Measurements from ENCODE around the gene ELMO1.

The ELMO1 gene

DNA sequence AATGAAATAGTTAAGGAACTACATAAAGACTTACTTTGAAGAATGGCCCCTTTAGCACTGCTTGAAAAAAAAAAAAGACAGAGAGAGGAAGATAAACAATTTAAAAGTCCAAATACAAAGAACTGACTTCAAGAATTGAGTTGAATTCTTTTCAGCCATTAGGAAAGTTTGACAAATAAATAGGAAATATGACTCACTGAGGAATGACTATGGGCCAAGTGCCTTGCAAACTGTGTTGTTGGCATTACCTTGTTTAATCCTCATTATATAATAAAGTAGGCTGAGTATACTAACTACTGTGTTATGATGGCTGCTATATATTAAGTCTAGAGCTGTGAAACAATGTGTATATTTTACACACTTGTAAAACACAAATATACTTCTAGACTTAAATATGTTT lies 151.1 kb downstream of the ELMO1 start:
- DNase-seq: peak; percentile 35 to 61 (median 51)

DNA sequence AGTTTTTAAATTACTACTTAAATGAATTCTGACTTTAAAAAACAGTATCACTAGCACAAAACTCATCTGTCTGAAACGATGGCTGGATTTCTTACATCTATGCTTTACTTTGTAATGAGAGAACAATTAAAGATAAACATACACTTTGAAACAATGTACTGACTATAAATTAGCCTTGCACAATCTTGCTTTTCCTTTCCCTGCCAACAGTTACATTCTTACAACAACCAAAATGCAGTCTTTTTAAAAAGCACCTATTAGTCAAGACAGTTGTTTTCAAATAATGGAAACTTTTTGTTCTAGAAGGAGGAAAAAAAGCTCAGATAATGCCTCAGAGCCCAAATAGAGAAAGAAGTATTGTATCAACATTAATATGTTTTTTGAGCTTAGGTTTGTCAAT lies 153.3 kb downstream of the ELMO1 start:
- no peak for DNase-seq

DNA sequence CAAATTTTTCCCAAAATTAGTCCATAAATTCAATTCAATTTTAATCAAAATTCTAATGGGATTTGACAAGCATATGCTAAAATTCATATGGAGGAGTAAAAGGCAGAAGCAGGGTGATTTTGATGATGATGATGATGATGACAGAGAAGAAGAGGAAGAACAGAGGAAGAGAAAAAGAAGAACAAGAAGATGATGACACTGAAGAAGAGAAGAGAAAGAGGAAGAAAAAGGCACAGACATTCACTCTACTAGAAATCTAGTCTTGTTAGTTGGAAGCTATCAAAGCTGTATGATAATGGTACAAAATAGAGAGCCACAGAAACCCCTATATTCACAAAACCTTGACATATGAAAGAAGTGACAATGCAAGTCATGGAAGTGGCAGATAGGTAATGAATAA lies 157.9 kb downstream of the ELMO1 start:
- DNase-seq: no peak

DNA sequence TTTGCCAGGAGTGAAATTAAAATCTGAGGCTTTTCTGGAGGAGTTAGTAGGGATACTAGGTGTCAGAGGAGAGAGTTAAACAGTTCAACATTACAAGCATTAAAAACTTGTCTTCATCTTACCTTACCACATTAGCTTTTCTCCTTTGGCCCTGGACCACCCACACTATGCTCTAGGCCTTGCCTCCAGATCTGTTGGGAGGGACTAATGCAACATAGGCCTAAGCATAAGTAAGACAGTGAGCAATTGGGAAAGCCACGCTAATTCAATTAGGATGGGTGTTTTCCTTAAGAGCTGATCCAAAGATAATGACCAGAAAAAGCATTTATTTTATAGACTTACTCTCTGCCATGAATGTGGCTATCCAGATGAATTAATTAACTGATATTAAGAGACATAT lies 158.9 kb downstream of the ELMO1 start:
- DNase-seq: no peak

DNA sequence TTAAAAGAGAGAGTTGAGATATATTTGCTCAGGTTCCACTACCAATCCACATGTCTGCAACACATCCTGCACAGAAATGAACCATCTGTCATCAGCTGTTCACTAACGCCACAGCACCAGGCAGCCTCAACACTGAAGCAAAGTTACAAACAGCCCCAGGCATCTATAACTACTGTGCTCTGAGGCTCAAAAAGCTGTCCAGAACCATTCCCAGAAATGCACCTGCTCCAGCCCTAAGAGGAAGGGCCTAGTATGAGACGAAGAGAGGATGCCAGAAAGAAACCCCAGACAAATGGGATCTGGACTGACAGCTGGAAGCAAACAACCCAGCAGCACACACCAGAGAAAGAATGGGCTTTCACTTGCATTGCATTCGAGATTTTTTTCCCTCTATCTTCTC lies 159.3 kb downstream of the ELMO1 start:
- no peak for DNase-seq

DNA sequence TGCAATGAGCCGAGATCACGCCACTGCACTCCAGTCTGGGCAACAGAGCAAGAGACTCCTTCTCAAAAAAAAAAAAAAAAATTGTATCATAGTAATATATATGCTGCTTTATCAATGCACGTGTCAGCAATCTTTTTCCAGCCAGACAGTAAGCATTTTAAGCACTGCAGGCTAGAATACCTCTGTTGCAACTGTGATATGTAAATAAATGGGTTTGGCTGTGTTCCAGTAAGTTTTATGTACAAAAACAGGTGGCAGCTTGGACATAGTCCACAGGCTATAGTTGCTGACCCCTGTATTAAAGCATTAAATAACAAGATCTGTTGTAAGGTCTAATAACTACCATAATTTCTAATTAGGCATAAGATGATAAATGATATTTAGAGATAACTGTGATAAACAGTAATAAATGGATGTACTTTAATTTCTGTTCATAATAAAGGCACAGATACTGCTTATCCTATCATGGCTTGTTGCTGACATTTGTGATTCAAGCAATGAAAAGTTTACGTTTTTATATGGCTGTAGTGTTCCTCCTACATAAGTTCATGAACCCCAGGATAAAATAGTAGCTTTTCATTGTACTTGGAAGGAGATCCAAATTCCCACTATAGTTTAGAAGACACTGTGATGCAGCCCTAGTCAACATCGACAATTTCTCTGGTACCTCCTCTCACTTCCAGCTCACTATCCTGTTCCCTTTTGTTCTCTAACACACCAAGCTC lies 161.4 kb downstream of the ELMO1 start:
- DNase-seq: no peak

DNA sequence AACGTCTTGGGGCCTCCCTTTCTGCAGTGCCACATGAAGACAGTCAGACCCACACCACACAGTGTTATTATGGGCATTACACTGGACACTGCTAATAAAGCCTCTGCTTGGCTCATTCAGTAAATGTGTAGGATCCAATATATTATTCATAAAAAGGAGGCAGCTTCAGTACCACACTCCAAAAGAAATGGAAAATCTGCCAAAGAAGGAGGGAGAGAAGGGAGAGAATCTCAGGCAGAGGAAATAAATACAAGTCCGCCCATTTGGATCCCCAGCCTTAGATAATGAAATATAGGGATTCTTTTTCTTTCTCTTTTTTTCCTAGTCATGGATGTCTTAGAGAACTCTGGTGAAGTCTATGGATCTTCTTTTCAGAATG lies 162.2 kb downstream of the ELMO1 start:
- DNase-seq: no peak

DNA sequence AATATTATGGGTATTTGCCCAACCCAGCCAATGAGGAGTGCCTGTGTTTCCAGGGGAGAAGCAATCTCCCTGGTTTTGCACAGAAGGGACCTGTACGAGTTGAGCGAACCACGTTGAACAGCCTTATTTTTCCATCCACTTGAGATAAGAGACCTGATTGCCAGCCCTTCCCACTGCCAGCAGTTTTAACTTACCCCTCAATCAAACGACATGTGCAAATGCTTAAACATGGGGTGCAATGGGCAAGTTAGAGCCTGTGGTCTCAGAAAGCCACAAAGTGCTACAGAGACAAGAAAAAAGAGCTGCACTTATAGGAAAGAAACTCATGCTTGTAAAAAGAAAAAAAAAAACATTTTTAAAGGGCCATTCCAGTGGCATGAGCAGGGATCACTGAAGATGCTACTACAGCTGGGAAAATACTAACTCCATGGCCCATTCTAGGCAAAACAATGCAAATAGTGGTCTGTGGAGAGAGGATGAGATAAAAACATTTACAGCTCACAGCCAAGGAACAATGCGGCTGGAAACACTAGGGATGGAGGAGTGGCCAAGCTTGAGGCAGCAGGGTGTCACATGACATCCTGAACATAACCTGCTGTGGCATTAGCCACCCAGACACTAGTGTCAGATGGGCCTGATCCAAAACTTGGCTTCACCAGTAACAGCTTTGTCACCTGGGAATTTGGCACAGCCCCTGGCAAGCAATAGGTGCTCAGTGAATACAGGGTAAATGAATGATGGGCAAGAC lies 162.8 kb downstream of the ELMO1 start:
- DNase-seq: no peak

DNA sequence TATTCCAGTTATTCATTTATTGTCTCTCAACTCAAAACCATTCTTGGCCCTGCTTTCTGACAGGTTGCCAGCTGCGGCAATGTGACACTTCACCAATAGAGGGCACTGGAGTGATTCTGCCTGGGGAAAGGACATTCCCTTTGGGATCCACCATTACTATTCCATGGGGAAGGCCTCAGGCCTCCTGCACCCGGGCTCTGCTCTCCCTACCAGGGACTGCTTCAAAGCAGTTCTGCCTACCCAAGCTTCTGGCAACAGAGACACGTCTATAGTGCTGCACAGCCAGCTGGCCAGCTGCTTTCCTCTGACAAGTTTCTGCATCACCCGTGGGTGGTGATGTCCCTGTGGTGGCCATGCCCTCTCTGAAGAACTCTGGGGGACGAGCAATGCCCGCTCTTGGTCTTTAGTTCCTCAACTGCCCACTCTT lies 163.8 kb downstream of the ELMO1 start:
- DNase-seq: peak; percentile 73 to 80 (median 76)

DNA sequence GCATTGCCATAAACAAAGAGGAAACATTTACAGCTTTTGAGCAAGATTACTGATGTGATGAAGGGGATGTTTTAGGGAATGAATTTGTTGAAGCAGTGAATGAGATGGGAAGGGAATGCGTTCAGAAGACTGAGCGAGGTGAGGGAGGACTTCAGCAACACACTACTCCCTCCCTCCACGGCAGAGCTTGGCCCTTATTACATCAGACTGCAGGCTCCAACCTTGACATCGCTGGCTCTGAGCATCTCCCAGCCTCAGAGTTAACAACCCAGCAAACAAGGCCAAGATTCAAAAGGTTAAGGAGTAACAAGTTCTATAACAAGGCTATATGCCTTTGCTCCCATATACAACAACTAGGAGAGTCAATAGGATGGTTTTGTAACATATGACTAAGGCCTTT lies 164.4 kb downstream of the ELMO1 start:
- DNase-seq: no peak

DNA sequence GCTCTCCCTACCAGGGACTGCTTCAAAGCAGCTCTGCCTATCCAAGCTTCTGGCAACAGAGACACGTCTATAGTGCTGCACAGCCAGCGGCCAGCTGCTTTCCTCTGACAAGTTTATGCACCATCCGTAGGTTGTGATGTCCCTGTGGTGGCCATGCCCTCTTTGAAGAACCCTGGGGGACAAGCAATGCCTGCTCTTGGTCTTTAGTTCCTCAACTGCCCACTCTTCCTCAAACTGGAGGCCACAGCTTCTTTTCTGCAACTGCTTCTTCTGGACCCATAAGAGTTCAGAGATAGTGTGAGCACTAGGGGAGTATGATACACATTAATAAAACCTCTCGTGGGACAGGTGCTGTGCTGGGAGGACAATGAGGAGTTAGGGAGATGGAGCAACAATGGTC lies 164.9 kb downstream of the ELMO1 start:
- DNase-seq: peak; percentile 20 to 29 (median 29)

DNA sequence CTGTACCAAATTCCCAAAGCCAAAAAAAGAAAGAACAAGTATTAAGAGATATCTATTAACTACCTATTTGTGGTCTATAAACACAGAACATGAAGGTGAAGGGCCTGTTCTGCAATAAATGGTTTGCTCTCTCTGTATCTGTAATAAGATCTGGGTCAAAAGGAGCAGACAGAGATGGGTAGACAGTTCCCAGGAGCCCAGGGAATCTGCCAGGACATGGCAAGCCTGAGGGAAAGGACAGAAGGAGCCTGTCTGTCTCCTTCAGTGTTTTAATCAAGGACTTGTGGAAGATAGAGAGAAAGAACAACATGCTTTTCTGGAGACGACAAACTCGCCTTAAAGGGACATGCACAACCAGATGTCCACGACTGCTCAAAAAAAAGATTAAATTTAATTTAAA lies 165.7 kb downstream of the ELMO1 start:
- no peak for DNase-seq

DNA sequence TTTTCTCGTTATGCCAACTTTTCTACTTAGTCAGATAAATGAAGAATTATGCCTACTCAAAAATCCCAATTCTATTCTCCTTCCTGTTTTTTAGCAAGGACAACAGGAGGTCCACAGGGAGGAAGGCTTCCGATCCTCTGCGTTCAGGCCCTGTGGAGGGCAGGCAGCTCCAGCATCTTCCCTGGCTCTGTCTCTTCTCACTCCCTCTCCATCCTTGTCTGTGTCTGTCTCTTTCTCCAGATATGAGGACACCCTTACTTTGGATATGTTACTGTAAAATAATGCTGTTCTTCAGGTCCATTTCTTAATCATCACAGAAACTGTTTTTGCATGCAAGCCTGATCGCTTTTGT lies 166.6 kb downstream of the ELMO1 start:
- no peak for DNase-seq

DNA sequence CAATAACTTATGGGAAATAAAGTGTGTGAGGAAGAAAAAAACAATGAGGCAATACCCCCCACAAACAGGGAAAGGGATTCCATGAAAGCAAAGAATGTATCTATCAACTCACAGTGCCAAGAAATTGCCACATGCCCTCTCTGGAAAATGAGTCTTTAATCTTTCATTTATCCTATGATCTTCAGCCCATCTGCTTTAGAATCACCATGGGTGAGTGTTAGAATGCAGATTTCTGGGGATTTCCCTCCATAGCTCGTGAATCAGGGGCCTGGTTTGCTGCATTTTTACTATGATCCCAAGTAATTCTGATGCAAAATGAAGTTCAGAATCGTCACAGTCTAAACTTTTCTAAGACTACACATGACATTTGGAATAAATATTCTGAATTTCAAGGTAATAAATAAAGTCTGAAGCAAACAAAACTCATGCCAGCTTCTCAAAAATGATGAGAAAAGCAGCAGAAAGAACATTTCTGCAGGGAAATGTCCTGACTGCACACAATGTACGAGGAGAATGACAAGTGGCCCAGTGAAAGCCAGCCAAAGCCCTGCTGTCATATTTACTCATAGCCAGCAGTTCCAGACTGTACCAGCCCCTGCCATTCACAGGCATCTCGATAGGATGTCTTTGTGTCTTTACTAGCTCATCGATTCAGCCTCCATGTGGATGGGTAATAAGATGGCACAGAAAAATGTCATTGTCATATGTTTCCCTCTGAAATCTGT lies 167.1 kb downstream of the ELMO1 start:
- DNase-seq: peak in 1 of 3 donors; percentile 25

DNA sequence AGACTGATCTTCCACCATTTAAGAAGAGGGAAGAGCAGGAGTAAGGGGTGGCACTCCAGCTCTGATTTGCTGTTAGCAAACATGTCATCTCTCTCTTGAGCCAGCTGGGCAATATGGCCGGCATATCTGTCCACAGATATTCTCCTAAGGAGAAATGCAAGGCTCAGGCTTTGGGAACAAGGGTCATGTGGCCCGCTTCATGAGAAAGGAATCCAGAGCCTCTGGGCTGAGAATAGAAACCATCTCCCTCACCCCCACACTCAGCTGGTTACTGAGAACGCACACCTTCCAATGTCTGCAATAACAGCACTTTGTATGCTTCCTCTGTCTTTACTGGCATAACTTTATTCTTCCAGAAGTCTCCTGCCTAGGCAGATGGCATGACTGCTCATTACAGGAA lies 171.2 kb downstream of the ELMO1 start:
- no peak for DNase-seq

DNA sequence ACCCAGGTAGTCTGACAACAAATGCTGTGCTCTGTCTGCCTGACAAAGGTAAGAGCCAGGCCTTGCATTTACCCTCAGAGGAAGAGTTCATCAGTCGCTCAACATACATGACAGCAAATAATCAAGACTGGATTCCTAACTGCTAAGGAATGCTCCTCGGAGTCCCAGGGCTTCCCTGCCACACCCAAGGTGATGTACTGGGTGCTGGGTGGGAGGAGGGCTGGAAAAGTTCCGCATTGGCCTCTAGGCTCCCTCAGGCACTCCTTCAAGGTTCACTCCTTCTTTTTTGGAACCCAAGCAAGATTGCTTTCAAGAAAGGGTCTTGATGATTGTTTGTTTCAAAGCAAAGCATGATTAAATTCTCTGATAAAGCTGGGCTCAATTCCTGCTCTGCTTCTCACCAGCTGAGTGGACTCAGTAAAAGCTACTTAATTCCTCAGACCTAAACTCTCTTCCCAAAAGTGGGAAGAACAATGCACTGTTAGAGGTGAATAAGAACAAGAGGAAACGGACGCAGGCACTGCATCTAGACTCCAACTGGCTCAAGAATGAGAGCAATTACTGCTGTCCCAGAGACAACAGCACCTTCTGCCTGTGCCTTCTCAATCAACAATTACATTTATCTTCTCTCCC lies 173.5 kb downstream of the ELMO1 start:
- no peak for DNase-seq

DNA sequence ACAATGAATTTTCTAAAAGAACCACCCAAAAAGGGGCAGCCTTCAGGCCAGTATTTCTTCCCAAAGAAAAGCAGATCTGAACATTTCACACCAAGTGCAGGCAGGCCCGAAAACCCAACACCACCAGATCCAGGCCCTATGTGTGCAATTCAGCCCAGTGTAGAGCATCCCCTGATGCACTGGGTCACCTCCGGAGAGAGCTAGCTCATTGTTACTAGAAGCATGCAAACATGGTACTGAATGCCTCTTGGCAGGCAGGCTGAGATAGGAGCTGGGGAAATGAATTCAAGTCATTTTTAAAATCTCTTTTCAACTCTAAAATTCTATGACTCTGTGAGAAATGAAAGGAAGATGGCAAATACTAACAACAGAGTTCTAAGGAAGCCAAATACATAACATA lies 174.8 kb downstream of the ELMO1 start:
- no peak for DNase-seq

DNA sequence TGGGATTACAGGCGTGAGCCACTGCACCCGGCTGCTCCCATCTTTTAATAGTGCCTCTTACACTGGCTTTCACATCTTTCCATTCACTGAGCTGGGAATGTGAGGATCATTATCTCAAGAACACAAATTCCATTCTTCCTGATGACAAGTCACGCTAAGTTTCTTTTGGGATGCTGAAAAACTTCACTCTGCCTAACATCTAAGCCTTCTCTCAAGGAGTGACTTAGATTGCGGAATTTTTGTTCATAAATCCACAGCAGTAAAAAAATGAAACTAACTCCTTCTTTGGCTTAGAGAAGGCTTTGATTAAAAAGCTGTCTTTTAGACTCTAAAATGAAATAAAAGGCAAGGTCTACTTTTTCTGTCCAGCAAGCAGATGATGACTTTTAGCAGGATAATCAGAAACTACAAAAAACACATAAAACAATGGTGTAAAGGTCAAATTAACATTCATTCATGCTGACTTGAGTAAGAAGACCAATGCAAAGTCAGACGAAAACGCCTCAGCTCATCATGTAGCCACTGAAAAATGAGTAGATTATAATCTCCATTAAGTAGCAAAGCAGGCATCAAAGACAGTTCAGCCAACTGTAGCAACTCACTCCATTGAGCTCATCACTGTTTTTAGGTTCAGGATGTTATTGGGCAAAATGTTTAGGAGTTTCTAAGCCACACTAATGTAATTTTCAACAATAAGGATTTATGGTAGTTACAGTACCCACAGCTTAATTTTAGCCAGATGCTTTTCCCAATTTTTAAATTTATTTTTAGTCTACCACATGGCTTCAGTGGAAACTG lies 178.8 kb downstream of the ELMO1 start:
- DNase-seq: no peak

DNA sequence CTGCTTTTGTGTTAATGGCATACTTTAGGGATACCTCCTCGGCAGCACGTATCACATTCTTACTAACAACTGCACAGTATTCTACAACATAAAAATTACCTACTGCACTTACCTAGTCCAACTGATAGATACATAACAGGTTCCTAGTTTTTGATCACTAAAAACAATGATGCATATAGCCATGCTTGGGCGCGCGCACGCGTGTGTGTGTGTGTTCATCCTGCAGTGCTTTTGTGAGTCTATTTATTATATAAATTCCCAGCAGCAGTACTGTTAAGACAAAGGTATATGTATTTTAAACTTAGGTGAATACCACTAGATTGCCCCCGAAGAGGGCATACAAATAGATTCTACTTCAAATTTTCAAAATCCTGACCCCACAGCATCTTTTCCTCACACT lies 181.4 kb downstream of the ELMO1 start:
- DNase-seq: no peak

DNA sequence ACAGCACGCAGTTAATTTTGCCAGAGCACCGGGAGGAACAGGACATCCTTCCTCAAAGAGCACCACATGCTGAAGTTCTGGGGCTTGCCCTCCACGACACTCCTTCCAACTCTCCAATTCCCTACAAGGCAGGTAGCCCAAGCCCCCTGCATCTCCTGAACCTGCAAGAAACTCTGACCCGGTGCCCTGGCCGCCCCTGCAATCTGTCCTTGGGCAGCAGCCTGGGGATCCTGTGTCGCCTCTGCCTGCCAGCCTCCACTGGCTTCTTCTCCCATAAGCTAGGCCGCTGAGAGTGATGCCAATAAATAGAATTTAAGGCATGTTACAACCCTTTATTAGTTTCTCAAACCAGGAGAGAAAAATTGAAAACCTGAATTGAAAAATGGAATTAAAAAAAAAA lies 182.8 kb downstream of the ELMO1 start:
- DNase-seq: no peak

DNA sequence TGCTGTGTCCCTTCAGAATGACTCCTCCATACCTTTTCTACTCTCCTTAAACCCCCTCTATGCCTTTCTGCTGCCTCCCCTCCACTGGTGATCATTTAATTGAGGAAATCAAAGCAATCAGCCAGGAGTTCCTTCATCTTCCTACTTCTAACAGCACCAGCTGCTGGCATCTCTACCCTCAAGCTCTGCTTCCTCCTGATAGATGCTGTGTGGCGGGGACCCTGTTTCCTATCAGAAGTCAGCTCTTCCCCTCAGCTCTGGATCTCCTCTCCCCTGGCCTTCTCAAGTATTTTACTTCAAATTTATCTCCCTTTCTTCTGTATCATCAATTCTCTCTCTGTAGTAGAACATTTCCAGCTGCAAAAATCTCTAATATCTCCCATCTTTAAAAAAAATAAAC lies 183.7 kb downstream of the ELMO1 start:
- DNase-seq: no peak

DNA sequence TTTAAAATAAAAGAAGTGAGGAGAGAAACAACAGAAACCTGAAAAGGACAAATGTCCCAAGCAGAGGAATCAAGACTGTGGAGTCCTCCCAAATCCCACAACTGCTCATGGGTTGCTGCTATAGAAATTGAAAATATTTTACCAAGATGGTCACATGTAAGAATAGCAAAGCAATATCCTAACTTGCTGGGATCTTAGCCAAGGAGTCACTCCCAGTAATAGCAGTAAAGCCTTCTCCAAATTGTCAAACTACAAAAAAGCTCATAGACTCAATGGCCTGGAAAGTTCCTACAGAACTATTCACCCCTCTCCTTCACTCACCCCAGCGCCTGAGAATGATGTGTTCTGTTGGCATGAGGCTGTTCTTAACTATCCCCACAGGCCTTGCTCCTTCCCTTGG lies 186.5 kb downstream of the ELMO1 start:
- no peak for DNase-seq

DNA sequence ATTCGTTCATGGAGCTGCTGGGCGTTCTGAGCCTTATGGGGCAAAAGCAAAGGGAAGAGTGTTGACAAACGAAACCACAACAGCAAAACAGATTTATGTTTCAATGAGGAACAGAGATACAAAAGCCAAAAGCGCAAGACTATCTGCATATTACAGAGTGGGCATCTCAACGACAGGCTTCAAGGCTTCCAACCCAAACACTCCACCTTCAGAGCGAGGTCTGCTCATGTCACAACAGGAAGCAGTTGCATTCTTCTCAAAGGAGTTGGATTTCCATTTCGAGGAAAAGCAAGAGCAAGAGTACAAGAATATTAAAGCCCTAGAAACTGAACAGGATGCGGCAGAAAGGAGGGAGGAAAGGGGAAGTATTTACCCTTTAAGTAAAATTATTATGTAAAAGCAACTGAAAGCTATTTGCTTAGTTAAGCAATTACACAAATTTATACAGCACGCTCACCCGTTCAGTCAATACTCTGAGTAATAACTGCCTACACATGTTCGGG lies 189.3 kb downstream of the ELMO1 start:
- peak; percentile 28 to 73 (median 63) for DNase-seq
